Erythroblast (primary cell): ENCODE results near the gene PHC2.

Experiments used
- GATA1 ChIP-seq: IDR thresholded peaks from 2 replicates; pipeline ENCODE4 v1.6.1; 2011; ENCODE audit warnings: low read depth, mild to moderate bottlenecking, control low read depth, low read length, moderate library complexity
- POLR2A ChIP-seq: IDR thresholded peaks from 2 replicates; pipeline ENCODE4 v1.6.1; 2011; ENCODE audit warnings: mild to moderate bottlenecking, low read length

DNA sequence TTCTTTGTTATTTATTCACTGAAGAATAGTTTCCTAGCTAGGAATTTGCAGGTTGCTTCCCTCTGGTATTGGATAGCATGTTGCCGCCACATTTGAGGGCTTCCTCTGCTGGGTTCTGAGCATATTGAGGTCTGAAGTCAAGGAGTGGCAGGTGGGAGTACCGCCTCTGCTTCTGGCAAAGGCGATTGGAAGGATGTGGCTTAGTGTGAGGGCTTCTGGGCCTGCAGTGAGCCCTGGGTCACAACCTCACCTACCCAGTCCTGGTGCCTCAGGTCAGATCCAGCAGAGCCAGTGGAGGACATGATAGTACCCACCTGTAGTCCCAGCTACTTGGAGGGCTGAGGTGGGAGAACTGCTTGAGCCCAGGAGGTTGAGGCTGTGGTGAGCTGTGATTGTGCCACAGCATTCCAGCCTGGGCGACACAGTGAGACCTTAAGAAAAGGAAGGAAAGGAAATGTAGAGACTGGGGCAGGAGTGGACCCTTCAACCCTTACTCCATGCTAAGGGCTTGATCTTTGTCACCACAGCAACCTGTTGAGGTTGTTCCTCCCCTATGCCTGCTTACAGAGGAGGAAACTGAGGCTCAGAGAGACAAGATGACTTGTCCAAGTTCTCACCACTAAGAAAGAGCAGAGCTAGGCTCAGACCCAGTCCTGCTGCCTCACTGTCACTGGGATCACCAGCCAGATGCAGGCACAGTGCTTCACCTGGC is 132.8 kb downstream of the PHC2 start:
- TF ChIP-seq POLR2A, result no peak
- no peak for TF ChIP-seq GATA1
